Suprapubic skin (tissue), 4 donors: ENCODE measurements around the gene TBC1D17. TPM values are rescaled to one million over a fixed set of nuclear protein-coding genes. Genes with fewer than 3 reads are reported as not detected.
A peak's percentile ranks its signal among the peaks of the same experiment; 100 is the strongest.

Experiments used
- DNase-seq, 2 donors: peaks; one replicate each; pipeline ENCODE4 v3.0.0-alpha.2; 2019; ENCODE audit warnings: low spot score in 2 of 2
- H3K27ac ChIP-seq: fragments of 200-600 bp; sonication (generic); one replicate; pipeline ENCODE4 v1.5.1; 2019
- H3K27me3 ChIP-seq: fragments of 200-600 bp; sonication (generic); one replicate; pipeline ENCODE4 v1.5.1; 2019
- H3K36me3 ChIP-seq: fragments of 200-600 bp; sonication (generic); one replicate; pipeline ENCODE4 v1.5.1; 2019
- H3K4me1 ChIP-seq: fragments of 200-600 bp; sonication (generic); one replicate; pipeline ENCODE4 v1.5.1; 2019
- H3K4me3 ChIP-seq: fragments of 200-600 bp; sonication (generic); one replicate; pipeline ENCODE4 v1.5.1; 2019; ENCODE audit warnings: mild to moderate bottlenecking
- H3K9me3 ChIP-seq: fragments of 200-600 bp; sonication (generic); one replicate; pipeline ENCODE4 v1.5.1; 2019
- CTCF ChIP-seq, 2 donors: fragments of 200-600 bp in 1 of 2; fragments of 450-650 bp in 1 of 2; sonication (generic) in 1 of 2; IDR thresholded peaks; one replicate each; pipeline ENCODE4 v1.5.1; 2016 to 2019; ENCODE audit warnings: antibody characterized with exemption in 2 of 2, mild to moderate bottlenecking in 1 of 2, moderate library complexity in 1 of 2
- EP300 ChIP-seq: sonication (generic); formaldehyde crosslinking; IDR thresholded peaks from one replicate; pipeline ENCODE4 v1.6.1; 2017; ENCODE audit warnings: antibody characterized with exemption
- POLR2A ChIP-seq, 2 donors: fragments of 450-650 bp; IDR thresholded peaks; one replicate each; pipeline ENCODE4 v1.6.1; 2017; ENCODE audit warnings: antibody characterized with exemption in 2 of 2, mild to moderate bottlenecking in 2 of 2, moderate library complexity in 2 of 2
- POLR2AphosphoS5 ChIP-seq, 3 donors: sonication (generic); formaldehyde crosslinking; IDR thresholded peaks; one replicate each; pipeline ENCODE4 v1.6.1; 2017; ENCODE audit warnings: antibody characterized with exemption in 3 of 3
- WGBS: methylation state at CpG from one replicate; pipeline ENCODE4 v1.1.5; 2018; 5-methylcytosine and 5-hydroxymethylcytosine counted together
- total RNA-seq, 4 donors: library from RNA; depleted of rRNA; stranded (reverse); fragments of >200 nt; gene quantifications; one replicate each; pipeline ENCODE4 v1.1.0, GENCODE V29; 2016

Gene TBC1D17
- total RNA-seq, 4 donors from 2014 or later: 40.5 to 93.4 (median 59.4) TPM

- Histone ChIP-seq H3K4me1 (peaks cover 34% of the 10 kb centered on the region), H3K27ac (peak overlapping the region; percentile 73), H3K27me3 (no peaks in the 10 kb centered on the region), H3K4me3 (no peak overlapping the region), H3K9me3 (no peaks in the 10 kb centered on the region), H3K36me3 (peaks cover 70% of the 10 kb centered on the region)
- 77% methylated on average over 33 of the region's 60 CpGs for WGBS
- TF ChIP-seq POLR2AphosphoS5 (IDR thresholded peaks at IDR 0.05) (no peak), EP300 (no peak), CTCF (IDR thresholded peaks at IDR 0.05) (no peak), POLR2A (IDR thresholded peaks at IDR 0.05) (no peak)
- peak in 1 of 2 donors; percentile 70 for DNase-seq
Measured at GRCh38 chr19:49861541-49862378, 15.7 kb upstream of the TBC1D17 start.

- H3K9me3 ChIP-seq: no peaks in the 10 kb centered on the region
- H3K27ac ChIP-seq: no peak overlapping the region
- no peak overlapping the region for H3K4me3 ChIP-seq
- peaks cover 61% of the 10 kb centered on the region for H3K36me3 ChIP-seq
- TF ChIP-seq CTCF (IDR thresholded peaks at IDR 0.05) (no peak), POLR2AphosphoS5 (IDR thresholded peaks at IDR 0.05) (no peak), POLR2A (IDR thresholded peaks at IDR 0.05) (no peak), EP300 (no peak)
- no peaks in the 10 kb centered on the region for H3K27me3 ChIP-seq
- H3K4me1 ChIP-seq: peaks cover 38% of the 10 kb centered on the region
- WGBS: 83% methylated on average over 38 of the region's 49 CpGs
- peak in 1 of 2 donors; percentile 68 for DNase-seq
Measured at GRCh38 chr19:49862391-49863253, 14.9 kb upstream of the TBC1D17 start.

- 92% methylated on average over 21 of the region's 24 CpGs for WGBS
- Histone ChIP-seq H3K27me3 (no peaks in the 10 kb centered on the region), H3K4me1 (peaks cover 46% of the 10 kb centered on the region), H3K27ac (no peak overlapping the region), H3K36me3 (peaks cover 54% of the 10 kb centered on the region), H3K9me3 (no peaks in the 10 kb centered on the region), H3K4me3 (no peak overlapping the region)
- peak in 1 of 2 donors; percentile 64 for DNase-seq
- no peak for TF ChIP-seq POLR2A (IDR thresholded peaks at IDR 0.05)
- TF ChIP-seq CTCF (IDR thresholded peaks at IDR 0.05): no peak
- TF ChIP-seq EP300: no peak
- TF ChIP-seq POLR2AphosphoS5 (IDR thresholded peaks at IDR 0.05): no peak
Measured at GRCh38 chr19:49863254-49863934, 14.1 kb upstream of the TBC1D17 start.

- Histone ChIP-seq H3K4me1 (peaks cover 51% of the 10 kb centered on the region), H3K4me3 (no peak overlapping the region), H3K27me3 (no peaks in the 10 kb centered on the region), H3K9me3 (no peaks in the 10 kb centered on the region), H3K27ac (no peak overlapping the region), H3K36me3 (peaks cover 48% of the 10 kb centered on the region)
- 95% methylated on average over 15 of the region's 17 CpGs for WGBS
- TF ChIP-seq POLR2A (IDR thresholded peaks at IDR 0.05): no peak
- no peak for TF ChIP-seq POLR2AphosphoS5 (IDR thresholded peaks at IDR 0.05)
- no peak for TF ChIP-seq CTCF (IDR thresholded peaks at IDR 0.05)
- no peak for TF ChIP-seq EP300
- DNase-seq: peak in 1 of 2 donors; percentile 64
Measured at GRCh38 chr19:49863935-49864320, 13.6 kb upstream of the TBC1D17 start.
